B cell (primary cell): ENCODE measurements around the gene UTY. TPM values are rescaled to one million over a fixed set of nuclear protein-coding genes. Genes with fewer than 3 reads are reported as not detected.
A peak's percentile ranks its signal among the peaks of the same experiment; 100 is the strongest.

Experiments used
- ATAC-seq: fragments of 200-7000 bp; cut with Tn5 transposase; one replicate; pipeline ENCODE4 v1.10.0; 2021; ENCODE audit warnings: low read depth, mild to moderate bottlenecking, moderate number of reproducible peaks, moderate library complexity
- CTCF ChIA-PET: fragments of 350-600 bp; sonication (Branson Sonifier 250); formaldehyde crosslinking; loops from one replicate; lab custom pipeline; 2021; ENCODE audit warnings: antibody characterized with exemption, inconsistent platforms; lab: Charles Lee
- POLR2A ChIA-PET: fragments of 350-600 bp; sonication (Branson Sonifier 250); formaldehyde crosslinking; loops from one replicate; lab custom pipeline; 2021; ENCODE audit warnings: antibody characterized with exemption; lab: Charles Lee
- DNase-seq: peaks from one replicate; pipeline ENCODE4 v3.0.0; 2013
- H2AFZ ChIP-seq: 2 replicates; pipeline ENCODE4 v1.6.1; 2012; ENCODE audit warnings: mild to moderate bottlenecking, low read depth, low read length; ENCODE audit not compliant: insufficient read depth, poor library complexity, severe bottlenecking
- H3K27ac ChIP-seq, 2 donors: 1 replicate in 1 of 2; 2 replicates in 1 of 2; pipeline ENCODE4 v1.5.1; 2012 to 2013; ENCODE audit warnings: low read length in 2 of 2, mild to moderate bottlenecking in 2 of 2, moderate library complexity in 1 of 2
- H3K27me3 ChIP-seq, 4 experiments: fragments of 200-600 bp in 1 of 4; sonication (generic) in 1 of 4; replicated peaks in 1 of 4; 1 replicate in 2 of 4; 2 replicates in 2 of 4; pipeline versions ENCODE4 v1.6.1 to v1.7.0; 2013 to 2016; ENCODE audit warnings: low read length in 3 of 4, mild to moderate bottlenecking in 2 of 4, mixed read lengths in 1 of 4, moderate library complexity in 1 of 4; ENCODE audit not compliant: insufficient read depth in 4 of 4, control insufficient read depth in 3 of 4; ENCODE audit errors: control extremely low read depth in 1 of 4
- H3K36me3 ChIP-seq, 2 experiments: replicated peaks in 1 of 2; 1 replicate in 1 of 2; 2 replicates in 1 of 2; pipeline versions ENCODE4 v1.6.1 to v1.7.1; 2013; ENCODE audit warnings: low read length in 1 of 2; ENCODE audit not compliant: insufficient read depth in 2 of 2, control insufficient read depth in 1 of 2; ENCODE audit errors: control extremely low read depth in 1 of 2, extremely low read depth in 1 of 2
- H3K4me1 ChIP-seq, 2 donors: fragments of 200-600 bp in 1 of 2; sonication (generic) in 1 of 2; 1 replicate in 1 of 2; 2 replicates in 1 of 2; pipeline versions ENCODE4 v1.5.1 to v1.6.1; 2013 to 2017; ENCODE audit warnings: low read length in 2 of 2; ENCODE audit not compliant: control insufficient read depth in 2 of 2, insufficient read depth in 2 of 2
- H3K4me2 ChIP-seq: replicated peaks from 2 replicates; pipeline ENCODE3; 2012; ENCODE audit warnings: mild to moderate bottlenecking, low read depth, low read length; ENCODE audit not compliant: poor library complexity, severe bottlenecking
- H3K4me3 ChIP-seq, 5 experiments: fragments of 200-600 bp in 1 of 5; sonication (generic) in 1 of 5; 1 replicate in 3 of 5; 2 replicates in 2 of 5; pipeline versions ENCODE4 v1.5.1 to v1.7.0; 2011 to 2016; ENCODE audit warnings: low read length in 4 of 5, mild to moderate bottlenecking in 4 of 5, low read depth in 2 of 5, control low read depth in 1 of 5, moderate library complexity in 1 of 5; ENCODE audit not compliant: insufficient read depth in 1 of 5; ENCODE audit errors: control extremely low read depth in 1 of 5, extremely low read depth in 1 of 5
- H3K79me2 ChIP-seq: fragments of 200-600 bp; sonication (generic); one replicate; pipeline ENCODE4 v1.6.0; 2016; ENCODE audit warnings: low read length; ENCODE audit not compliant: control insufficient read depth, insufficient read depth
- H3K9ac ChIP-seq: fragments of 200-600 bp; sonication (generic); 2 replicates; pipeline ENCODE4 v1.6.1; 2017; ENCODE audit warnings: mild to moderate bottlenecking, low read length, moderate library complexity
- H3K9me3 ChIP-seq, 3 donors: one replicate each; pipeline versions ENCODE4 v1.6.1 to v1.7.1; 2013; ENCODE audit warnings: low read length in 2 of 3; ENCODE audit not compliant: control insufficient read depth in 2 of 3, insufficient read depth in 1 of 3; ENCODE audit errors: control extremely low read depth in 1 of 3
- H4K20me1 ChIP-seq: 2 replicates; pipeline ENCODE4 v1.6.0; 2012; ENCODE audit warnings: mild to moderate bottlenecking, low read length; ENCODE audit not compliant: insufficient read depth, control insufficient read depth, poor library complexity, severe bottlenecking
- H3K27ac Mint-ChIP-seq: one replicate; pipeline ENCODE4 v1.8.0; 2021; ENCODE audit warnings: mixed read lengths
- H3K27me3 Mint-ChIP-seq: one replicate; pipeline ENCODE4 v1.8.0; 2021; ENCODE audit warnings: mixed read lengths
- H3K4me1 Mint-ChIP-seq: one replicate; pipeline ENCODE4 v1.8.0; 2021; ENCODE audit warnings: mixed read lengths
- H3K4me3 Mint-ChIP-seq: one replicate; pipeline ENCODE4 v1.8.0; 2021; ENCODE audit warnings: mixed read lengths
- H3K9me3 Mint-ChIP-seq: one replicate; pipeline ENCODE4 v1.8.0; 2022; ENCODE audit warnings: mixed read lengths; ENCODE audit not compliant: insufficient read depth
- EZH2 ChIP-seq: IDR thresholded peaks from 2 replicates; pipeline ENCODE4 v1.6.1; 2012; ENCODE audit warnings: borderline replicate concordance, low read depth, mild to moderate bottlenecking, moderate library complexity, low read length; ENCODE audit not compliant: insufficient read depth, poor library complexity, severe bottlenecking
- WGBS: methylation state at CpG from one replicate; pipeline ENCODE4 v1.1.5; 2013; ENCODE audit warnings: missing lambda C conversion rate; ENCODE audit not compliant: insufficient coverage; 5-methylcytosine and 5-hydroxymethylcytosine counted together
- intact Hi-C: fragments of 100-400 bp; cut with micrococcal nuclease; formaldehyde crosslinking; loops from one replicate; pipeline ENCODE4 v1.10.0; 2022
- polyA plus RNA-seq: library from polyadenylated mRNA; depleted of rRNA; stranded (reverse); fragments of >200 nt; gene quantifications from 2 replicates; pipeline ENCODE4 v1.2.3, GENCODE V29; 2012
- total RNA-seq, 2 donors: library from RNA; stranded (reverse); fragments of 120-200 nt in 1 of 2; gene quantifications; 1 replicate in 1 of 2; 2 replicates in 1 of 2; pipeline versions ENCODE4 v1.2.3 to v1.2.4, GENCODE V29; 2013 to 2022
- TF ChIP-seq, protein P1 (sequence below): fragments of 200-600 bp; IDR thresholded peaks from one replicate; pipeline ENCODE4 v1.8.0; 2022; ENCODE audit warnings: antibody characterized with exemption, mild to moderate bottlenecking

Gene UTY
- total and polyA plus RNA-seq, 2 donors (not counting 1 experiment from before 2014, with no cell fraction given), result 112 TPM; not detected in 1

DNA sequence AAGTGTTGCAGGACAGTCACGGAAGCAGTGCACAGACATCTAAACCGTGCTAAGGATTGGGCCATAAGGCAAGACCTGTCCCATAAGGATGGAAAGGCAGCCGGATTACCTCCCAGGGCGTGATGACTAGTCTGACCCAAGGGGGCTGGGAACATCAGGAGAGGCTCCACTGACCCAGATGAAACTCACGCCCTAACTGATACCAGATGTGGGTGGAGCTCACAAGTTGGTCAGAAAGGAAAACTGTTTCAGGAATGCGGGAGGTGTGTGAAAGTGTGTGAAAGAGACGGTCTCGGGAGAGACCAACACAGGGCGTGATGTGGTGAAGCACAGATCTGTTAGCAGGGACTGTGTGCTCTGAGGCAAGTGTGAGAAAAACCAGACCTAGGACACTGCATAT is 140.5 kb downstream of the UTY start:
- intact Hi-C loops, result no loop called here
- Mint-ChIP-seq H3K9me3 (no peaks in the 10 kb centered on the region), H3K27ac (peak overlapping the region; percentile 10), H3K27me3 (no peaks in the 10 kb centered on the region), H3K4me1 (peaks cover 13% of the 10 kb centered on the region), H3K4me3 (no peak overlapping the region)
- Histone ChIP-seq H3K4me2 (no peak overlapping the region), H3K4me3 (no peak overlapping the region), H3K36me3 (peaks cover 0 to 25% of the 10 kb centered on the region in 2 experiments), H3K9ac (no peak overlapping the region), H3K4me1 (peaks cover 0 to 7% of the 10 kb centered on the region in 2 donors), H2AFZ (no peak overlapping the region), H3K27ac (no peak overlapping the region), H3K27me3 (no peaks in the 10 kb centered on the region), H4K20me1 (no peaks in the 10 kb centered on the region), H3K79me2 (no peaks in the 10 kb centered on the region), H3K9me3 (no peaks in the 10 kb centered on the region)
- TF ChIP-seq, protein P1, sequence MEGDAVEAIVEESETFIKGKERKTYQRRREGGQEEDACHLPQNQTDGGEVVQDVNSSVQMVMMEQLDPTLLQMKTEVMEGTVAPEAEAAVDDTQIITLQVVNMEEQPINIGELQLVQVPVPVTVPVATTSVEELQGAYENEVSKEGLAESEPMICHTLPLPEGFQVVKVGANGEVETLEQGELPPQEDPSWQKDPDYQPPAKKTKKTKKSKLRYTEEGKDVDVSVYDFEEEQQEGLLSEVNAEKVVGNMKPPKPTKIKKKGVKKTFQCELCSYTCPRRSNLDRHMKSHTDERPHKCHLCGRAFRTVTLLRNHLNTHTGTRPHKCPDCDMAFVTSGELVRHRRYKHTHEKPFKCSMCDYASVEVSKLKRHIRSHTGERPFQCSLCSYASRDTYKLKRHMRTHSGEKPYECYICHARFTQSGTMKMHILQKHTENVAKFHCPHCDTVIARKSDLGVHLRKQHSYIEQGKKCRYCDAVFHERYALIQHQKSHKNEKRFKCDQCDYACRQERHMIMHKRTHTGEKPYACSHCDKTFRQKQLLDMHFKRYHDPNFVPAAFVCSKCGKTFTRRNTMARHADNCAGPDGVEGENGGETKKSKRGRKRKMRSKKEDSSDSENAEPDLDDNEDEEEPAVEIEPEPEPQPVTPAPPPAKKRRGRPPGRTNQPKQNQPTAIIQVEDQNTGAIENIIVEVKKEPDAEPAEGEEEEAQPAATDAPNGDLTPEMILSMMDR, result no peak
- WGBS, result 93% methylated on average over 7 of the region's 9 CpGs
- ATAC-seq (no peak), DNase-seq (no peak)
- CTCF ChIA-PET, result no interaction called here
- POLR2A ChIA-PET, result no interaction called here

DNA sequence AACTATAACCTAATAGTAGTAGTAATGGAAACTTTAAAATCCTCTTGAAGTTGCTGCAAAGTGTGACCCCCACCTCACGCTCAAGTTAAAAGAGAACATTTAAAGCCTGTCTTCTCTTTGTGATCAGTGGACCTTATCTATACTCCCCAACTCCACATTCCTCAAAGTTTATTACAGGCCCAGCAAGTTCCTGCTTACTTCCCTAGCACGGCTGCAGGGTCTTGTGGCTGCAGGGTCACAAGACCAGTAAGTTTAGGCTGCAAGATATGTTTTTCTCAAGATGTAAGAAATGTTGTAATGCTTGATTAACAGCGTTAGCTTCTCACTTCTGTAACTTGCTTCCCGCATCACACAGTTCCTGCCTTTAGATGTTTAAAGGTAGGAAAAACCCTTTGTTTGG is 141.1 kb downstream of the UTY start:
- Histone ChIP-seq H3K27ac (no peak overlapping the region), H3K9ac (no peak overlapping the region), H3K4me3 (no peak overlapping the region), H4K20me1 (no peaks in the 10 kb centered on the region), H3K4me1 (peaks cover 0 to 7% of the 10 kb centered on the region in 2 donors), H3K79me2 (no peaks in the 10 kb centered on the region), H3K36me3 (peaks cover 0 to 31% of the 10 kb centered on the region in 2 experiments), H2AFZ (no peak overlapping the region), H3K4me2 (no peak overlapping the region), H3K9me3 (no peaks in the 10 kb centered on the region), H3K27me3 (no peaks in the 10 kb centered on the region)
- peak; percentile 11 for DNase-seq
- POLR2A ChIA-PET, result no interaction called here
- H3K4me3 Mint-ChIP-seq, result no peak overlapping the region
- H3K27me3 Mint-ChIP-seq, result no peaks in the 10 kb centered on the region
- intact Hi-C loops, result no loop called here
- ATAC-seq, result no peak
- H3K4me1 Mint-ChIP-seq, result peaks cover 10% of the 10 kb centered on the region
- H3K27ac Mint-ChIP-seq, result peak overlapping the region; percentile 70
- TF ChIP-seq, protein P1, result no peak
- TF ChIP-seq EZH2, result no peak
- WGBS, result no CpG with 5 or more reads among the region's 4 CpGs
- H3K9me3 Mint-ChIP-seq, result no peaks in the 10 kb centered on the region
- CTCF ChIA-PET, result no interaction called here
